NT2/D1 (cell line): ENCODE results near the gene TMEM63C.

Experiments used
- DNase-seq: peaks from one replicate; pipeline ENCODE4 v3.0.0-alpha.2; 2011; ENCODE audit warnings: low read depth, low spot score
- H3K27me3 ChIP-seq: 2 replicates; pipeline ENCODE4 v1.6.0; 2011; ENCODE audit warnings: mild to moderate bottlenecking; ENCODE audit not compliant: insufficient read length, insufficient read depth
- H3K36me3 ChIP-seq: 2 replicates; pipeline ENCODE4 v1.6.1; 2011; ENCODE audit warnings: mild to moderate bottlenecking, low read length, mixed read lengths; ENCODE audit not compliant: insufficient read depth, insufficient read length
- H3K4me1 ChIP-seq: 2 replicates; pipeline ENCODE4 v1.5.1; 2011; ENCODE audit not compliant: insufficient read depth, insufficient read length
- H3K4me3 ChIP-seq: 2 replicates; pipeline ENCODE4 v1.5.1; 2011; ENCODE audit warnings: low read depth; ENCODE audit not compliant: insufficient read length
- H3K9ac ChIP-seq: 2 replicates; pipeline ENCODE4 v1.6.0; 2011; ENCODE audit warnings: low read depth; ENCODE audit not compliant: insufficient read length
- H3K9me3 ChIP-seq: 2 replicates; pipeline ENCODE4 v1.5.1; 2011; ENCODE audit warnings: mild to moderate bottlenecking, low read length; ENCODE audit not compliant: insufficient read depth
- SUZ12 ChIP-seq: IDR thresholded peaks from 2 replicates; pipeline ENCODE4 v1.6.1; 2011; ENCODE audit not compliant: insufficient read length, insufficient read depth; ENCODE audit errors: extremely low read depth
- YY1 ChIP-seq: IDR thresholded peaks from 2 replicates; pipeline ENCODE4 v1.6.1; 2011; ENCODE audit not compliant: insufficient read length, insufficient read depth
- ZNF274 ChIP-seq: IDR thresholded peaks from 2 replicates; pipeline ENCODE4 v1.6.1; 2011; ENCODE audit warnings: mild to moderate bottlenecking, low read depth, low read length

The TMEM63C gene

GRCh38 chr14:77228056-77228455 lies 46.5 kb downstream of the TMEM63C start:
- Histone ChIP-seq H3K4me3 (no peak overlapping the region), H3K4me1 (peaks cover 16% of the 10 kb centered on the region), H3K9ac (no peak overlapping the region), H3K36me3 (no peaks in the 10 kb centered on the region), H3K9me3 (no peaks in the 10 kb centered on the region), H3K27me3 (no peaks in the 10 kb centered on the region)
- DNase-seq = no peak
- no peak for TF ChIP-seq SUZ12

- Histone ChIP-seq H3K9me3 (no peaks in the 10 kb centered on the region), H3K36me3 (no peaks in the 10 kb centered on the region), H3K27me3 (no peaks in the 10 kb centered on the region), H3K4me1 (peaks cover 3% of the 10 kb centered on the region), H3K4me3 (no peak overlapping the region), H3K9ac (no peak overlapping the region)
- TF ChIP-seq YY1 (no peak), ZNF274 (no peak), SUZ12 (no peak)
- no peak for DNase-seq
Measured at GRCh38 chr14:77230914-77231313, 49.3 kb downstream of the TMEM63C start.

GRCh38 chr14:77231721-77232120 lies 50.1 kb downstream of the TMEM63C start:
- Histone ChIP-seq H3K27me3 (no peaks in the 10 kb centered on the region), H3K9me3 (no peaks in the 10 kb centered on the region), H3K9ac (no peak overlapping the region), H3K4me1 (no peaks in the 10 kb centered on the region), H3K36me3 (no peaks in the 10 kb centered on the region), H3K4me3 (no peak overlapping the region)
- no peak for DNase-seq
- no peak for TF ChIP-seq ZNF274
- TF ChIP-seq SUZ12 = no peak
- no peak for TF ChIP-seq YY1

GRCh38 chr14:77236814-77237213 lies 55.2 kb downstream of the TMEM63C start:
- no peak overlapping the region for H3K4me3 ChIP-seq
- H3K4me1 ChIP-seq = no peaks in the 10 kb centered on the region
- no peak for TF ChIP-seq YY1
- no peak for TF ChIP-seq ZNF274
- no peak for TF ChIP-seq SUZ12
- H3K9ac ChIP-seq = no peak overlapping the region
- DNase-seq = no peak
- H3K36me3 ChIP-seq = no peaks in the 10 kb centered on the region
- H3K9me3 ChIP-seq = no peaks in the 10 kb centered on the region
- no peaks in the 10 kb centered on the region for H3K27me3 ChIP-seq

GRCh38 chr14:77238356-77238755 lies 56.8 kb downstream of the TMEM63C start:
- Histone ChIP-seq H3K9ac (no peak overlapping the region), H3K9me3 (no peaks in the 10 kb centered on the region), H3K4me1 (no peaks in the 10 kb centered on the region), H3K36me3 (no peaks in the 10 kb centered on the region), H3K4me3 (no peak overlapping the region), H3K27me3 (no peaks in the 10 kb centered on the region)
- DNase-seq = no peak
- TF ChIP-seq YY1 = no peak
- no peak for TF ChIP-seq ZNF274
- TF ChIP-seq SUZ12 = no peak

- H3K4me3 ChIP-seq = no peak overlapping the region
- no peaks in the 10 kb centered on the region for H3K36me3 ChIP-seq
- H3K9ac ChIP-seq = no peak overlapping the region
- no peaks in the 10 kb centered on the region for H3K4me1 ChIP-seq
- DNase-seq = no peak
- H3K27me3 ChIP-seq = no peaks in the 10 kb centered on the region
- no peaks in the 10 kb centered on the region for H3K9me3 ChIP-seq
- TF ChIP-seq YY1 = no peak
- no peak for TF ChIP-seq SUZ12
- no peak for TF ChIP-seq ZNF274
Measured at GRCh38 chr14:77238996-77239395, 57.4 kb downstream of the TMEM63C start.

- no peak for TF ChIP-seq SUZ12
- TF ChIP-seq YY1 = no peak
- TF ChIP-seq ZNF274 = no peak
- DNase-seq = no peak
- Histone ChIP-seq H3K4me3 (no peak overlapping the region), H3K27me3 (no peaks in the 10 kb centered on the region), H3K4me1 (no peaks in the 10 kb centered on the region), H3K9ac (no peak overlapping the region), H3K36me3 (no peaks in the 10 kb centered on the region), H3K9me3 (no peaks in the 10 kb centered on the region)
Measured at GRCh38 chr14:77239412-77239811, 57.8 kb downstream of the TMEM63C start.

GRCh38 chr14:77240336-77240915 lies 58.8 kb downstream of the TMEM63C start:
- H3K9ac ChIP-seq = no peak overlapping the region
- no peak for DNase-seq
- no peaks in the 10 kb centered on the region for H3K36me3 ChIP-seq
- no peaks in the 10 kb centered on the region for H3K4me1 ChIP-seq
- TF ChIP-seq ZNF274 (no peak), YY1 (no peak), SUZ12 (no peak)
- H3K9me3 ChIP-seq = no peaks in the 10 kb centered on the region
- no peaks in the 10 kb centered on the region for H3K27me3 ChIP-seq
- H3K4me3 ChIP-seq = no peak overlapping the region
